ENCODE data around the gene PGBD1.

DNA sequence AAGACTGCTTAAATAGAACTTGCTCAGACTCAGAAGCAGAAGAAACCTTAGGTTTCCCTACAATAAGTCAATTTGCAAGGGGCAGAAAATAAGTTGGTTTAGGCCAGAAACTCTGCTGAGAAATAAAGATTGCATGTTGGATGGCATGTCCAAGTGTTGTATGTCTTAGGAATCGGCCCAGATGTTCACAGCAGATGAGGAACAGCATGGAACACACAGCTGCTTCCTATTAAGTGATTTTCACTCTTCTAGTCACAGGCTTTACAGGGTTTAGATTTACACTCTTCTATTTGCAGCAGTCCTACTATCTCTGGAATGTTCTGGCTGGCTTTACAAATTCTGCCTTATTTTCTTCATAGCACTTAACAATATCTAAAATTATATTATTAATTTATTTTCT lies 32.5 kb upstream of the PGBD1 start:
- no peak for TF ChIP-seq EZH2 (IDR thresholded peaks at IDR 0.05; ENCODE audit: borderline replicate concordance, low read depth, low read length, poor library complexity, severe bottlenecking)
- TF ChIP-seq, protein P1, sequence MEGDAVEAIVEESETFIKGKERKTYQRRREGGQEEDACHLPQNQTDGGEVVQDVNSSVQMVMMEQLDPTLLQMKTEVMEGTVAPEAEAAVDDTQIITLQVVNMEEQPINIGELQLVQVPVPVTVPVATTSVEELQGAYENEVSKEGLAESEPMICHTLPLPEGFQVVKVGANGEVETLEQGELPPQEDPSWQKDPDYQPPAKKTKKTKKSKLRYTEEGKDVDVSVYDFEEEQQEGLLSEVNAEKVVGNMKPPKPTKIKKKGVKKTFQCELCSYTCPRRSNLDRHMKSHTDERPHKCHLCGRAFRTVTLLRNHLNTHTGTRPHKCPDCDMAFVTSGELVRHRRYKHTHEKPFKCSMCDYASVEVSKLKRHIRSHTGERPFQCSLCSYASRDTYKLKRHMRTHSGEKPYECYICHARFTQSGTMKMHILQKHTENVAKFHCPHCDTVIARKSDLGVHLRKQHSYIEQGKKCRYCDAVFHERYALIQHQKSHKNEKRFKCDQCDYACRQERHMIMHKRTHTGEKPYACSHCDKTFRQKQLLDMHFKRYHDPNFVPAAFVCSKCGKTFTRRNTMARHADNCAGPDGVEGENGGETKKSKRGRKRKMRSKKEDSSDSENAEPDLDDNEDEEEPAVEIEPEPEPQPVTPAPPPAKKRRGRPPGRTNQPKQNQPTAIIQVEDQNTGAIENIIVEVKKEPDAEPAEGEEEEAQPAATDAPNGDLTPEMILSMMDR (conservative IDR thresholded peaks at IDR 0.05; ENCODE audit: low read depth, low read length) = no peak

Data from A673 (cell line).